Measurements from ENCODE around the gene HSD17B3.
"Not testable (repeated sequence)": the region's sequence is repeated elsewhere in the genome, so short reads cannot be mapped to it uniquely, and the experiment has no call there.

- TF ChIP-seq SIN3A (IDR thresholded peaks at IDR 0.05; ENCODE audit: low read depth, low read length); SREBF1 (IDR thresholded peaks at IDR 0.05; ENCODE audit: low read length); NRF1 (conservative IDR thresholded peaks at IDR 0.05; ENCODE audit: low read depth, low read length); CREB1 (IDR thresholded peaks at IDR 0.05; ENCODE audit: low read depth): not testable (repeated sequence)
Measured at GRCh38 chr9:96306958-96307357, 5.0 kb upstream of the HSD17B3 start.
